CD1c-positive myeloid dendritic cell (primary cell): ENCODE measurements around the gene PRKCZ.
A peak's percentile ranks its signal among the peaks of the same experiment; 100 is the strongest.

Experiments
- DNase-seq: peaks from one replicate; pipeline ENCODE4 v3.0.0-alpha.2; 2016; ENCODE audit errors: extremely low spot score

Gene PRKCZ

GRCh38 chr1:2156866-2157265 is 106.7 kb downstream of the PRKCZ start:
- DNase-seq = no peak

- DNase-seq = no peak
Measured at GRCh38 chr1:2157856-2158255, 107.6 kb downstream of the PRKCZ start.

- DNase-seq = no peak
Measured at GRCh38 chr1:2158272-2158671, 108.1 kb downstream of the PRKCZ start.

GRCh38 chr1:2159124-2159523 is 108.9 kb downstream of the PRKCZ start:
- peak; percentile 9 for DNase-seq

GRCh38 chr1:2160451-2161300 is 110.5 kb downstream of the PRKCZ start:
- DNase-seq = no peak

- DNase-seq = no peak
Measured at GRCh38 chr1:2163205-2163604, 113.0 kb downstream of the PRKCZ start.

- DNase-seq = no peak
Measured at GRCh38 chr1:2165646-2166045, 115.4 kb downstream of the PRKCZ start.

- no peak for DNase-seq
Measured at GRCh38 chr1:2166254-2166653, 116.0 kb downstream of the PRKCZ start.

GRCh38 chr1:2166695-2167094 is 116.5 kb downstream of the PRKCZ start:
- no peak for DNase-seq

- no peak for DNase-seq
Measured at GRCh38 chr1:2168090-2168489, 117.9 kb downstream of the PRKCZ start.

GRCh38 chr1:2168535-2168934 is 118.3 kb downstream of the PRKCZ start:
- no peak for DNase-seq

- no peak for DNase-seq
Measured at GRCh38 chr1:2169200-2169836, 119.1 kb downstream of the PRKCZ start.

- no peak for DNase-seq
Measured at GRCh38 chr1:2170211-2170610, 120.0 kb downstream of the PRKCZ start.

- no peak for DNase-seq
Measured at GRCh38 chr1:2172012-2172411, 121.8 kb downstream of the PRKCZ start.

- DNase-seq = no peak
Measured at GRCh38 chr1:2172551-2173146, 122.4 kb downstream of the PRKCZ start.

GRCh38 chr1:2173546-2174347 is 123.5 kb downstream of the PRKCZ start:
- no peak for DNase-seq

- peak; percentile 41 for DNase-seq
Measured at GRCh38 chr1:2174348-2175054, 124.3 kb downstream of the PRKCZ start.

GRCh38 chr1:2175055-2175414 is 124.8 kb downstream of the PRKCZ start:
- DNase-seq = no peak

- no peak for DNase-seq
Measured at GRCh38 chr1:2175681-2176454, 125.7 kb downstream of the PRKCZ start.

GRCh38 chr1:2176615-2177014 is 126.4 kb downstream of the PRKCZ start:
- no peak for DNase-seq

- DNase-seq = no peak
Measured at GRCh38 chr1:2177541-2177940, 127.3 kb downstream of the PRKCZ start.
